Fibroblast of lung (primary cell): Measurements from ENCODE around the gene NRDC. TPM values are rescaled to one million over a fixed set of nuclear protein-coding genes. Genes with fewer than 3 reads are reported as not detected.
"Not testable (repeated sequence)": the region's sequence is repeated elsewhere in the genome, so short reads cannot be mapped to it uniquely, and the experiment has no call there.

Experiments
- DNase-seq, 2 donors: peaks; one replicate each; pipeline versions ENCODE4 v3.0.0 to v3.0.0-alpha.2; 2010; ENCODE audit warnings: low read depth in 2 of 2
- H2AFZ ChIP-seq: 2 replicates; pipeline ENCODE4 v1.5.1; 2012; ENCODE audit warnings: low read length, control low read depth, inconsistent platforms
- H3K27ac ChIP-seq: 2 replicates; pipeline ENCODE4 v1.5.1; 2011; ENCODE audit warnings: low read length, control low read depth; ENCODE audit not compliant: insufficient read depth
- H3K27me3 ChIP-seq: 2 replicates; pipeline ENCODE4 v1.5.1; 2011; ENCODE audit warnings: mild to moderate bottlenecking, low read length; ENCODE audit not compliant: control insufficient read depth, insufficient read depth
- H3K36me3 ChIP-seq: 2 replicates; pipeline ENCODE4 v1.5.1; 2011; ENCODE audit warnings: low read length; ENCODE audit not compliant: control insufficient read depth, insufficient read depth
- H3K4me1 ChIP-seq: 2 replicates; pipeline ENCODE4 v1.5.1; 2011; ENCODE audit warnings: low read length; ENCODE audit not compliant: control insufficient read depth, insufficient read depth; ENCODE audit errors: extremely low read depth
- H3K4me2 ChIP-seq: 2 replicates; pipeline ENCODE4 v1.5.1; 2011; ENCODE audit warnings: low read length, control low read depth; ENCODE audit not compliant: insufficient read depth; ENCODE audit errors: extremely low read depth
- H3K4me3 ChIP-seq, 4 experiments: fragments of 200-600 bp in 1 of 4; sonication (generic) in 1 of 4; replicated peaks in 1 of 4; 2 replicates each; pipeline ENCODE4 v1.5.1; 2011 to 2016; ENCODE audit warnings: low read length in 4 of 4, low read depth in 3 of 4, mild to moderate bottlenecking in 3 of 4, control low read depth in 2 of 4, inconsistent platforms in 1 of 4, mixed read lengths in 1 of 4; ENCODE audit not compliant: insufficient read depth in 1 of 4; ENCODE audit errors: control extremely low read depth in 1 of 4
- H3K79me2 ChIP-seq: 2 replicates; pipeline ENCODE4 v1.5.1; 2012; ENCODE audit warnings: mild to moderate bottlenecking, low read length, inconsistent platforms; ENCODE audit not compliant: control insufficient read depth, insufficient read depth
- H3K9ac ChIP-seq: 2 replicates; pipeline ENCODE4 v1.5.1; 2011; ENCODE audit warnings: mild to moderate bottlenecking, low read length, control low read depth; ENCODE audit not compliant: insufficient read depth
- H3K9me3 ChIP-seq: 2 replicates; pipeline ENCODE4 v1.5.1; 2012; ENCODE audit warnings: low read depth, low read length; ENCODE audit not compliant: control insufficient read depth, insufficient read depth
- H4K20me1 ChIP-seq: 2 replicates; pipeline ENCODE4 v1.5.1; 2011; ENCODE audit warnings: low read length; ENCODE audit not compliant: control insufficient read depth, insufficient read depth; ENCODE audit errors: extremely low read depth
- CTCF ChIP-seq, 2 donors: IDR thresholded peaks in 1 of 2; conservative IDR thresholded peaks in 1 of 2; 1 replicate in 1 of 2; 2 replicates in 1 of 2; pipeline ENCODE4 v1.5.1; 2011 to 2012; ENCODE audit warnings: low read length in 2 of 2, control low read depth in 1 of 2, inconsistent platforms in 1 of 2, low read depth in 1 of 2, mild to moderate bottlenecking in 1 of 2
- EZH2 ChIP-seq: IDR thresholded peaks from 2 replicates; pipeline ENCODE4 v1.5.1; 2012; ENCODE audit warnings: low read length, control low read depth, mild to moderate bottlenecking; ENCODE audit errors: missing control alignments
- polyA plus RNA-seq, 2 donors: library from polyadenylated mRNA; depleted of rRNA in 1 of 2; stranded (reverse) in 1 of 2; unstranded in 1 of 2; fragments of >200 nt; gene quantifications; 2 replicates each; pipeline ENCODE4 v1.2.1, GENCODE V29; 2011 to 2012; ENCODE audit warnings: missing spikeins in 1 of 2
- total RNA-seq: library from RNA; depleted of rRNA; stranded (reverse); fragments of >200 nt; gene quantifications from 2 replicates; pipeline ENCODE4 v1.2.1, GENCODE V29; 2014

Gene NRDC
- total and polyA plus RNA-seq, 2 donors (not counting 1 experiment from before 2014, with no cell fraction given), result 116 to 142 TPM

- DNase-seq, result no peak
- H3K79me2 ChIP-seq, result no peaks in the 10 kb centered on the region
- no peaks in the 10 kb centered on the region for H3K9me3 ChIP-seq
- no peak for TF ChIP-seq CTCF (conservative IDR thresholded peaks at IDR 0.05 in 1 of 2, IDR thresholded peaks at IDR 0.05 in 1 of 2; ENCODE audit: low read depth in 1 of 2, low read length in 2 of 2)
- no peak for TF ChIP-seq EZH2
- H3K4me2 ChIP-seq, result no peak overlapping the region
- H3K4me3 ChIP-seq, result no peak overlapping the region
- peaks cover 3% of the 10 kb centered on the region for H3K36me3 ChIP-seq
- no peaks in the 10 kb centered on the region for H4K20me1 ChIP-seq
- H3K27ac ChIP-seq, result no peak overlapping the region
- H3K4me1 ChIP-seq, result no peaks in the 10 kb centered on the region
- no peak overlapping the region for H2AFZ ChIP-seq
- no peak overlapping the region for H3K9ac ChIP-seq
- H3K27me3 ChIP-seq, result no peaks in the 10 kb centered on the region
These were observed 49.5 kb downstream of the NRDC start for GRCh38 chr1:51829058-51829457.

GRCh38 chr1:51819810-51820209 is 58.7 kb downstream of the NRDC start:
- Histone ChIP-seq H3K27ac (no peak overlapping the region), H4K20me1 (no peaks in the 10 kb centered on the region), H3K9me3 (no peaks in the 10 kb centered on the region), H3K9ac (no peak overlapping the region), H3K27me3 (no peaks in the 10 kb centered on the region), H2AFZ (no peak overlapping the region), H3K4me2 (no peak overlapping the region), H3K79me2 (no peaks in the 10 kb centered on the region), H3K36me3 (peaks cover 2% of the 10 kb centered on the region), H3K4me1 (no peaks in the 10 kb centered on the region), H3K4me3 (no peak overlapping the region)
- TF ChIP-seq CTCF (conservative IDR thresholded peaks at IDR 0.05 in 1 of 2, IDR thresholded peaks at IDR 0.05 in 1 of 2; ENCODE audit: low read depth in 1 of 2, low read length in 2 of 2) (no peak), EZH2 (no peak)
- peak; percentile 6 to 13 for DNase-seq

- H3K27ac ChIP-seq, result not testable (repeated sequence)
These were observed 59.5 kb downstream of the NRDC start for GRCh38 chr1:51819021-51819420.

GRCh38 chr1:51818487-51818886 is 60.0 kb downstream of the NRDC start:
- H3K27me3 ChIP-seq, result no peaks in the 10 kb centered on the region
- H3K4me2 ChIP-seq, result no peak overlapping the region
- H3K27ac ChIP-seq, result no peak overlapping the region
- no peaks in the 10 kb centered on the region for H3K36me3 ChIP-seq
- no peak overlapping the region for H2AFZ ChIP-seq
- no peaks in the 10 kb centered on the region for H3K4me1 ChIP-seq
- TF ChIP-seq EZH2 (no peak), CTCF (conservative IDR thresholded peaks at IDR 0.05 in 1 of 2, IDR thresholded peaks at IDR 0.05 in 1 of 2; ENCODE audit: low read depth in 1 of 2, low read length in 2 of 2) (no peak)
- no peak overlapping the region for H3K9ac ChIP-seq
- no peak overlapping the region for H3K4me3 ChIP-seq
- H4K20me1 ChIP-seq, result no peaks in the 10 kb centered on the region
- H3K9me3 ChIP-seq, result no peaks in the 10 kb centered on the region
- no peaks in the 10 kb centered on the region for H3K79me2 ChIP-seq
- no peak for DNase-seq

More at GRCh38 chr1:51819021-51819420, 59.5 kb downstream of the NRDC start:
- H3K4me3 ChIP-seq, H3K4me2 ChIP-seq, H3K36me3 ChIP-seq, H3K9me3 ChIP-seq, H3K9ac ChIP-seq, DNase-seq, H2AFZ ChIP-seq, H3K4me1 ChIP-seq, H4K20me1 ChIP-seq, H3K27me3 ChIP-seq, H3K79me2 ChIP-seq: not testable (repeated sequence)
